ENCODE results near the gene WWTR1.

WWTR1 gene

DNA sequence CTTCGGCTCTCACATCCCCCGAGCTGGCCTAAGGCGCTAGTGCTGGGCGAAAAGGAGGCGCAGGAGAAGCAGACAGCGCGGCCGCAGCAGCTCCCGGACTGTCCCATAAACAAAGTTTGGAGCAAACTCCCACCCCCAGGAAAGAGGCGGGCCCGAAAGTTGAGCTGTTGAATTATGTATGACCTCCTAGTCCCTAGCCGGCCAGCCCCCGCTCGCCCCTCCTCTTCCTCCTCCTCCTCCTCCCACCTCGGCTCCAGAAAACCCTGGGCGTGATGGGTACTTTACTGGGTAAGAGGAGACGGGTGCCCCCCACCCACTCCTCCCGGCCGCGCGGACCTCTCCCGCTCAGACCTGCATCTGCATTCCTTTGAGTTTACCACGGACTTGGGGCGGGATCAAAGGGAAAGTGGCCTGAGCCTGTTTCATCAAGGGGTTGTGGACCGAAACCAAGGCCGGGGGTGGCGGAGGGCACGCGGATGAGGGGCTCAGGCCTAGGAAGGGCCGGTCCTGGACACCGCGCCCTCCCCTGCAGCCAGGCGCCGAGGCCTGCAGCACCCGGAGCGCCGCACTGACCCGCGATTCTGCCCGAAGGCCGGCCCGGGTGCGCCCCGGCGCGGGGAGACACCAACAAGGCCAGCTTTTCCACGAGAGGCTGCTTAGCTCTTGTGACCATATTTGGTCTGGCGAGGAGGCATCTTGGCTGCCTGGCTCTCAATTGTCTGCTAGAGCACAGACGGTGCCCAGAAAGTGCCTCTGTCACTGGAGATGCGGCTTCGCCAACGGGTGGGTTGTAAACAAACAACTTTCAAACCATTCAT lies at the start of gene WWTR1:
Gene WWTR1 (minus strand): TSS at position 100 of the 818 bp plus-strand sequence. CDS start 719 bp downstream, outside the sequence.
- peak within 1 kb of the TSS; percentile 69 to 98 (median 93) for H3K27ac ChIP-seq
- peak within 1 kb of the TSS; percentile 41 to 67 (median 58) for H3K4me3 ChIP-seq

GRCh38 chr3:149706905-149707304 lies 49.1 kb upstream of the WWTR1 start:
- Histone ChIP-seq H3K4me3 (no peak overlapping the region), H3K27ac (peak overlapping the region in 6 of 21 experiments; percentile 5 to 66 (median 42))

DNA sequence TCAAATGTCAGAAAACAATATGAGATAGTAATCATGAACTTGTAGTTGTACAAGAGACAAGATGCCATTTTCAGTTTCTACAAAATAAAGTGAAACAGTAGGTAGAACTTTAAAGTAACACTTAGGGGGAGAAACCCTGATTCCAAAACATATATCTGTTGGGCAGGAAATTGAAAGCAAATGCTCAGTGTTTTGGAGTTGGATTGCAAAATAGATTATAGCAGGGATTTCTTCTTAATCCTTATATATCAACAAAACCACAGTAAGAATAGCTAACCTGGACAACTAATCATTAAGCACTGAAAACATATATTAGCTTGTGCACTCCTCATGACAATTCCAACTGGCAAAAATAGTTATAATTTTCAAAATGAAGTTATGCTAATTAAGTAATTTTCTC lies 47.6 kb upstream of the WWTR1 start:
- Histone ChIP-seq H3K4me3 (no peak overlapping the region), H3K27ac (no peak overlapping the region)

GRCh38 chr3:149703466-149703865 lies 45.6 kb upstream of the WWTR1 start:
- H3K27ac ChIP-seq: peak overlapping the region in 10 of 21 experiments; percentile 14 to 81 (median 58)
- H3K4me3 ChIP-seq: no peak overlapping the region

DNA sequence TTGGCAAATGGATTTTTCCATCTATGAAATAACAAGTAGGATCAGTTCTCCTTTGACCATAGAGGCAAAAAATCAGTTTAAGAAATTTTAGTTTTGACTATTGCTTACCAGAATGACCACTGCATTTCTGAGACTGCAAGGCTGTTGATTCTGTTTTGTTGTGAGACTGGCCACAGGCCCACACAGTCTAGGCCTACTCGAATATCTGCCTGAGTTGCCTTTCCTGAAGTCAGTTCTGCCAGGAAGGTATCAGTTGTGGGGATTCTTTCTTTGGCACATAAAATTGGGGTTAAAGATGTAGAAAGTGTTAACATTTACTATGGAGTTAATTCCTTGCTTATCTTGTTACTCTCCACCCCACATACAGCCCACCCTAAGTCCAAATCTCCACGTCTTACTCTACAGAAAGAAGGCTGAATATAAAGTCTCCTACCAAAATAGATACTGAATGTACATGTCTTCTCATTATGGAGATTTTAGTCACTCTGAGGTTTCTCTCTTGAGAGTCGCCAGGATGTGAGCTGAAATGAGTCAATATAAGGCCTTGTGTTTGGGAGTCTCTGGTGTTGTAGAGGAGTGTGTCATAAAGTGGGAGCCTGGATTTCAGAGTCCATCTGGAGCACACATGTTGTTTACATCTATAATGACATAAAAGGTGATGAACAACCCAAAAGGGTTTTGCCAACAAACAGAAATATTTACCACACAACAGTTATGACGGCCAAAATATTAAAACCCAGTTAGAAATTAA lies 45.0 kb upstream of the WWTR1 start:
- Histone ChIP-seq H3K27ac (peak overlapping the region in 19 of 21 experiments; percentile 19 to 84 (median 64)), H3K4me3 (no peak overlapping the region)

- H3K27ac ChIP-seq: peak overlapping the region in 15 of 21 experiments; percentile 22 to 84 (median 70)
- H3K4me3 ChIP-seq: no peak overlapping the region
Observed at GRCh38 chr3:149701977-149702350, 44.1 kb upstream of the WWTR1 start.

DNA sequence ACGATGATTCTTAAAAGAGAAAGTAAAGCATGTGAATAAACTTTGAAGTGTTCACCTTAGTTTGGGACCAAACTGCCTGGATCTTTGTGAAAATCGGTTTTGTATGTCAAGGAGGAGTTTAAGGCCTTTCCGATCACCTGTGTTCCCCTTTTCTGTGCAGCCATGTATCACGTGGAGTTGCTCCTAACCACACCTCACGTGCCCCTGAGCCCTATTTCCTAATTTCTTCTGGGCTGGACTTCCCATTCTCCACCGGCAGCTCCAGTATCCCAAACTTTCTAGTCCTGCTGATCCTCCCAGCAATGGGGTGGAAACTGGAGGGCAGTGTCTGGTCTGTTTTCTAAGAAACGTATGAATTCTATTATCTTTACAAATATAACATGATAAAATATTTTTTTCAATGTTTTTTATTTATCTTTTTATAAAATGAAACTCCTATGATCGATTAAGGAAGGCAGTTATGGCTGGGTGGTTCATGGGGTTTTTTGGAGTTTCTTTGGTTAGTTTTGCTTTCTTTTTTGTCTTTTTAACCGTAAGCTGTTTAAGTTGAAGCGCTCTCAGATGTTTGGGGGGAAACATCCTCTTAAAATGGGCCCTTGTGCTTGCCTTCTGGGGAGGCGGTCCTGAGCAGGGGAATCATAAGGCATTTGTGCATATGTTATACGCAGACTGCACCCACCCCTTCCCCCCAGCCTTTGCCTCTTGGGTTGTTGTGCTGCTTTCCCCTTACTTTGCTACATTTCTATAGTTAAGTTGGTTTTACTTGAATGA lies 43.6 kb upstream of the WWTR1 start:
- H3K4me3 ChIP-seq: no peak overlapping the region
- H3K27ac ChIP-seq: peak overlapping the region in 16 of 21 experiments; percentile 22 to 84 (median 67)

- H3K27ac ChIP-seq: no peak overlapping the region
- H3K4me3 ChIP-seq: no peak overlapping the region
Observed at GRCh38 chr3:149688122-149688757, 30.4 kb upstream of the WWTR1 start.

DNA sequence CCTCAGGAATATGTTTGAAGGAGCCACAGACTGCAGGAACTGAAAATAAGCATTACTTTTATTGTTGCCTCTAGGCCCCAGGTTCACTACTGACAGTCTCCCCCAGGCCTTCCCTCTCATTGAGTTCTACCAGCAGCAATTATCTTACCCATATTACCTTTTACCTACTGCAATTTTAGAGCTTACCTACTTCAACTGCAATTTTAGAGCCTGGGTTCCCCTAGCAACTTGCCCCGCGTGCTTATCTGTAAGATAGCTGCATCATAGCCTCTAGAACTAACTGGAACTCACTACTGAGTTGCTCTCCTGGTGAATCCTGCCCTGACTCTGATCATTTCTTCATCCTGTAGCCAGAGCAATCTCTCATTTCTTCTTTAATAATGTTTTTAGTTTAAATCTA lies 29.2 kb upstream of the WWTR1 start:
- no peak overlapping the region for H3K27ac ChIP-seq
- no peak overlapping the region for H3K4me3 ChIP-seq

- no peak overlapping the region for H3K4me3 ChIP-seq
- no peak overlapping the region for H3K27ac ChIP-seq
Observed at GRCh38 chr3:149678351-149678950, 20.6 kb upstream of the WWTR1 start.

GRCh38 chr3:149673393-149673792 lies 15.6 kb upstream of the WWTR1 start:
- H3K4me3 ChIP-seq: no peak overlapping the region
- H3K27ac ChIP-seq: no peak overlapping the region

GRCh38 chr3:149670742-149671492 lies 13.1 kb upstream of the WWTR1 start:
- H3K27ac ChIP-seq: no peak overlapping the region
- no peak overlapping the region for H3K4me3 ChIP-seq

DNA sequence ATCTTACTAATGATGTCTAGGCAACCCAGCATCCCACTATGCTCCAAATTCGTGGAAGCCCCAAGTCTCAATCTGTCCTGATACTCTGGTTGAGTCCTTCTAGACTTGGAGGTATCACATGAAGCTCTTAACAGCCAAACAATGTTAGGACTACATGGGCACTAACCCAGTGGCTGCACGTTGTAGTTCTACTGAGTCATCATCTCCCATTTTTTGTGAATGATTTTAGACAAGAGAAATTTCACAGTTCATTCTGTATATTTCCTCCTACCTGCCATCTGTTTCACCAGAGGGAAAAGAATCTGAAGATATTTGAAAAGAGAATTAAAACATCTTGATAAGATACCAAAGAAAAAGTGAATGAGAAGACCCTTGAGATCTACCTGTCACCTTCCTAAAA lies 9.8 kb upstream of the WWTR1 start:
- no peak overlapping the region for H3K4me3 ChIP-seq
- no peak overlapping the region for H3K27ac ChIP-seq

DNA sequence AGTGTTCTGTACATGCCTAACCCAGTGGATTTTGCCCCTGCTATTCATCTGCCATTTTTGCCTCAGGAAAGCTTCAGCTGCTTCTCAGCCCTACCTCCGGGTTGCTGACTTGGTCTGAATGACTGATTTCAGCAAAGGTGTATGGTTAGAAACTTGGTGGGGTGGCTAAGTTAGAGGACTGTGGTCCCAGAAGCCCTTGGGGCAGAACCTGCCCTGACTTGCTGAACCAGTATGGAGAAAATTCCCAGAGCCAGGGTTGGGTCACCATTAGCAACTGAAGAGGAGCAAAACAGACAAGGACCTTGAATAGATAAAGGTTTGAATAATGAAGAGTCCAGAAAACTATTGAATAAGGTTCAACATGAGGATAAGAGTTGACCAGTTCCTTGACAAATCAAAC lies 6.1 kb upstream of the WWTR1 start:
- H3K27ac ChIP-seq: no peak overlapping the region
- H3K4me3 ChIP-seq: no peak overlapping the region

DNA sequence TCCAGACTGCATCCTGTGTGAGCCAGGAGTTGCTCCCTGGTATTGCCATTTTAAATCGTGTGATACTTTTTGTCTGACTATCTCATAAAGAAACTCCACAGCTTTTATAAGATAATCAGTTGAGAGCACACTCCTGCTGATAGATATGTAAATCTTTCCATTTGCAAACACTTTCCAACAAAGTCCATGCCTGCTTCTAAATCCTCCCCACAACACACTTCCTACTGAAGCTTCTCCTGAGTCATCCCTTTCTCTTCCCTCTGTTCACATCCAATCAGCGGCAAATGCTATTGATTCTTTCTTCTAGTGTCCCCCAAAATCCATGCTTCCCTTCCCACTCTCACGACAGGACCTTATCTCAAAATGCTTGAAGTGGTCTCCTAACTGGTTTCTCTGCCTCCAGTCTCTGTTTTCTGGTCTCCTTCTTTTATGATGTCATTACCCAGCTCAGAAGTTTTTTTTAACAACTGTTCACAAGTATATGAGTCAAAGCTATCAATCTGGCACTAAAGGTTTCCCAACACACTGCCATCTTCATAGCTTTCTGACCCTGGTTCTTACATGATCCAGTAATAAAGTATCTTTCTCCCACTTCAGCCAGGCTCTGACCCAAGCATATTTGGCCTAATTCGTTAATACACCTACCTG lies 4.5 kb upstream of the WWTR1 start:
- Histone ChIP-seq H3K27ac (no peak overlapping the region), H3K4me3 (no peak overlapping the region)

DNA sequence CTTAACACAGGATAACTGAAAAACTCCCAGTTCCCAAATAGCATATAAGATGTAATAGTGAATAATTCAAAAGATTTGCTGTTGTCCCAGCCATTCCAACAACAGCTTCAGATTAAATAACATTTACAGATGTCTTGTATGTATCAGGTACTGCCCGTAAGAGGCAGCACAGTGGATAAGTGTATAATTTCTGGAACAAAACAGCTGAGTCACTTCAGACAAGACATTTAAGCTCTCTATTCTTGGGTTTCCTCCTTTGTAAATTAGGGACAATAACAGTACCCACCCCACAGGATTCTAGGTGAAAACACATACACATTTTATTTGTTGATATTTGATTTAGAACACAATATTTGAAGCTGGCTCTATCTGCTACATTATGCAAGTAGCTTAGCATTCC lies 2.6 kb upstream of the WWTR1 start:
- Histone ChIP-seq H3K4me3 (no peak overlapping the region), H3K27ac (peak overlapping the region in 3 of 21 experiments; percentile 28 to 55 (median 36))

DNA sequence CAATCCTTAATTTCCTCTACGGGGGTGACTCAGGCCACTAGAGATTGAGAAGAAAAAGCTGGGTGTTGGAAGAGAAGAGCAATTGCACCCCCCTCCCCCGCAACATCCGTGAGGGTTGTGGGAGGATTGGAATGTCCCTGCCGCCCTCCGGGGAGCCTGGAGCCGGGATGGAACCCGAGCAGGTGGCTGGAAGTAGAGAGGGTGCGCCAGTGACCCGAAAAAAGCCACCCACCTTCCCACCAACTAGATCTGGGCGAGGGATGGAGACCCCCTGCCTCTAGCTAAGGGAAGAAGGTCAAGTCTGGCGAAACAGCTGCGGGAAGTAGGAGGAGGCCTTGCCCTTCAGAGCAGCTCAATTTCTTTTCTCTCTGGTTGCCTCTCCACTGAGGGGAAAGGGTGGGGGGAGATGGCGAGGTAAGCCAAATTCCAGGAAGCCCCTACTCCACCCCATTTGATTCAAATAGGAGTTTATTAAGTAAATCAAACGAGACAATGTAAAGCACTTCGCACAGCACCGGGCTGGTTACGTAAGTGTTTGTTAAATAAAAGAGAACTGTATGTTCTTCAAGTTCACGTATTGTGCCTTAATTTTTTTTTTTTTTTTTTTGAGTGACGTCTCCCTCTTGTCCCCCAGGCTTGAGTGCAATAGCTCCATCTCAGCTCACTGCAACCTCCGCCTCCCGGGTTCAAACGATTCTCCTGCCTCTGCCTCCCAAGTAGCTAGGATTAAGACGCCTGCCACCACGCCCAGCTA lies 1.1 kb upstream of the WWTR1 start:
- peak overlapping the region; percentile 41 to 67 (median 58) for H3K4me3 ChIP-seq

More for the DNA sequence above, 1.1 kb upstream of the WWTR1 start:
- peak overlapping the region in 20 of 21 experiments; percentile 82 to 98 (median 94) for H3K27ac ChIP-seq

Data from skin epidermis (tissue), 12 donors.